Right atrium auricular region (tissue), 2 donors: ENCODE data around the gene BEND7. TPM values are rescaled to one million over a fixed set of nuclear protein-coding genes. Genes with fewer than 3 reads are reported as not detected.

ENCODE experiments used
- DNase-seq: peaks from one replicate; pipeline ENCODE4 v3.0.0-alpha.2; 2019; ENCODE audit warnings: low spot score
- H3K27ac ChIP-seq, 2 donors: fragments of 200-600 bp; sonication (generic); 1 replicate in 1 of 2; 2 replicates in 1 of 2; pipeline ENCODE4 v1.5.1; 2016 to 2019
- H3K27me3 ChIP-seq, 2 donors: fragments of 200-600 bp; sonication (generic); one replicate each; pipeline versions ENCODE4 v1.5.1 to v1.6.0; 2017 to 2019
- H3K36me3 ChIP-seq: fragments of 200-600 bp; sonication (generic); one replicate; pipeline ENCODE4 v1.5.1; 2016
- H3K4me1 ChIP-seq, 2 donors: fragments of 200-600 bp; sonication (generic); one replicate each; pipeline versions ENCODE4 v1.5.1 to v1.6.0; 2017 to 2019
- H3K4me3 ChIP-seq, 2 donors: fragments of 200-600 bp; sonication (generic); 1 replicate in 1 of 2; 2 replicates in 1 of 2; pipeline ENCODE4 v1.5.1; 2017 to 2019; ENCODE audit warnings: mild to moderate bottlenecking in 1 of 2, moderate library complexity in 1 of 2
- H3K9me3 ChIP-seq, 2 donors: fragments of 200-600 bp; sonication (generic); one replicate each; pipeline ENCODE4 v1.5.1; 2019
- total RNA-seq, 2 donors: library from RNA; depleted of rRNA; stranded (reverse); fragments of >200 nt; gene quantifications; one replicate each; pipeline ENCODE4 v1.1.0, GENCODE V29; 2016
- TF ChIP-seq, protein P1 (sequence below), 2 donors: fragments of 200-600 bp; sonication (generic); IDR thresholded peaks; one replicate each; pipeline ENCODE4 v1.5.1; 2019; ENCODE audit warnings: antibody characterized with exemption in 2 of 2

The BEND7 gene
- total RNA-seq, 2 donors from 2014 or later: 11.5 to 11.6 TPM

DNA sequence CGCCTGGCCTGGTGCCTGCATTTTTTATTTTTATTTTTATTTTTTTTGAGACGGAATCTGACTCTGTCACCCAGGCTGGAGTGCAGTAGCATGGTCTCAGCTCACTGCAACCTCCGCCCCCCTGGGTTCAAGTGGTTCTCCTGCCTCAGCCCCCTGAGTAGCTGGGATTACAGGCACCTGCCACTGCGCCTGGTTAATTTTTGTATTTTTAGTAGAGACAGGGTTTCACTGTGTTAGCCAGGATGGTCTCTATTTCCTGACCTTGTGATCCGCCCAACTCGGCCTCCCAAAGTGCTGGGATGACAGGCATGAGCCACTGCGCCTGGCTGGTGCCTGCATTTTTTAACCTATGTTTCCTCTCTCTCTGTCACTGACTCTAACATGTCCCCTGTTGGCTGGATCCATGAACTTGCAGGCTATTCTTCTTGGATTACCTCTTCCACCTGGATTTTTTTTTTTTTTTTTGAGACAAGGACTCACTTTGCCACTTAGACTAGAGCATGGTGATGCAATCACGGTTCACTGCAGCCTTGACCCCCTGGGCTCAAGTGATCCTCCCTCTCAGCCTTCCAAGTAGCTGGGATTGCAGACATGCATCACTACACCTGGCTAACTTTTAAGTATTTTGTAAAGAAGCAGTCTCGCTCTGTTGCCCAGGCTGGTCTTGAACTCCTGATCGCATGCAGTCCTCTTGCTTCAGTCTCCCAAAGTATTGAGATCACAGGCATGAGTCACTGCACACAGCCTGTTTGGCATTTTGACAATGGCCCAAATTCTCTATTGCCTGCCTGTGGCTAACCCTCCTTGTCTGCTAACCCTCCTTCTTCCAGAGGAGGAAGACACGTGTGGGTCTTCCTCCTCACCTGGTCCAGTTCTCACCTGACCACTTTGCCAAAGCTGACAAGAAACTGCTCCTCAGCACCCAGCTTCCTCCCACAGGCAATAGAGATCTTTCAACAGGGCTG, 34.9 kb upstream of the BEND7 start:
- H3K27ac ChIP-seq: no peak overlapping the region
- no peaks in the 10 kb centered on the region for H3K4me1 ChIP-seq
- H3K4me3 ChIP-seq: no peak overlapping the region
- DNase-seq: no peak
- H3K36me3 ChIP-seq: no peaks in the 10 kb centered on the region
- H3K27me3 ChIP-seq: no peaks in the 10 kb centered on the region
- TF ChIP-seq, protein P1, sequence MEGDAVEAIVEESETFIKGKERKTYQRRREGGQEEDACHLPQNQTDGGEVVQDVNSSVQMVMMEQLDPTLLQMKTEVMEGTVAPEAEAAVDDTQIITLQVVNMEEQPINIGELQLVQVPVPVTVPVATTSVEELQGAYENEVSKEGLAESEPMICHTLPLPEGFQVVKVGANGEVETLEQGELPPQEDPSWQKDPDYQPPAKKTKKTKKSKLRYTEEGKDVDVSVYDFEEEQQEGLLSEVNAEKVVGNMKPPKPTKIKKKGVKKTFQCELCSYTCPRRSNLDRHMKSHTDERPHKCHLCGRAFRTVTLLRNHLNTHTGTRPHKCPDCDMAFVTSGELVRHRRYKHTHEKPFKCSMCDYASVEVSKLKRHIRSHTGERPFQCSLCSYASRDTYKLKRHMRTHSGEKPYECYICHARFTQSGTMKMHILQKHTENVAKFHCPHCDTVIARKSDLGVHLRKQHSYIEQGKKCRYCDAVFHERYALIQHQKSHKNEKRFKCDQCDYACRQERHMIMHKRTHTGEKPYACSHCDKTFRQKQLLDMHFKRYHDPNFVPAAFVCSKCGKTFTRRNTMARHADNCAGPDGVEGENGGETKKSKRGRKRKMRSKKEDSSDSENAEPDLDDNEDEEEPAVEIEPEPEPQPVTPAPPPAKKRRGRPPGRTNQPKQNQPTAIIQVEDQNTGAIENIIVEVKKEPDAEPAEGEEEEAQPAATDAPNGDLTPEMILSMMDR (IDR thresholded peaks at IDR 0.05): no peak
- no peaks in the 10 kb centered on the region for H3K9me3 ChIP-seq

GRCh38 chr10:13560597-13560996, 31.8 kb upstream of the BEND7 start:
- Histone ChIP-seq H3K36me3 (no peaks in the 10 kb centered on the region), H3K4me3 (no peak overlapping the region), H3K4me1 (no peaks in the 10 kb centered on the region), H3K27me3 (no peaks in the 10 kb centered on the region), H3K27ac (no peak overlapping the region), H3K9me3 (no peaks in the 10 kb centered on the region)
- DNase-seq: no peak
- TF ChIP-seq, protein P1 (IDR thresholded peaks at IDR 0.05): no peak

GRCh38 chr10:13559124-13559700, 30.4 kb upstream of the BEND7 start:
- no peak for DNase-seq

DNA sequence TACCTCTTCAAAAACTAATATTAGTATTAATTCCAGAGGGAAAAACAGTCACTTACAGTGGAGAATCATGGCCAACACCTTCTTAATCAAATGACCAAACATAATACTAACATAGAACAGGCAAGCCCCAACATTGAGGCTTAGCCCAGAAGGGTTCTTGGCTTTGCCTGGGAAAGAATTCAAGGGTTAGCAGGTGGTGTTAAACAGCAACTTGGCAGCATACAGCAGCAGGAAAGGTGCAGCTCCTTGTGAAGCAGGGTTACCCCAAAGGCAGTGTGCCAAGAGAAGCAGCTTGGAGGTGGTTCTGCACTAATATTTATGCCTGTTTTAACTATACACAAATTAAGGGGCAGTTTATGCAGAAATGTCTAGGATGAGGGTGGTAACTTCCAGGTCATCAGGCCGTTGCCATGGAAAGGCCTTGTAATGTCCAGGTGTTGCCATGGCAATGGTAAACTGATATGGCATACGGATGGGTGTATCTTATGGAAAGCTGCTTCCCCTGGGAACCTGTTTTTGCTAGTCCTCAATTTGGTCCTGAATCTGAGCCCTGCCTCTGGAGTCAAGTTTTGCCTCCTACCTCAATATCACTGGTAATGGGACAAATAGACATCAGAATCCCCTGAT, 27.2 kb upstream of the BEND7 start:
- H3K9me3 ChIP-seq: peaks cover 0 to 6% of the 10 kb centered on the region in 2 donors
- H3K4me3 ChIP-seq: no peak overlapping the region
- no peak for DNase-seq
- no peak overlapping the region for H3K27ac ChIP-seq
- H3K4me1 ChIP-seq: no peaks in the 10 kb centered on the region
- TF ChIP-seq, protein P1 (IDR thresholded peaks at IDR 0.05): no peak
- no peaks in the 10 kb centered on the region for H3K27me3 ChIP-seq
- no peaks in the 10 kb centered on the region for H3K36me3 ChIP-seq

More at GRCh38 chr10:13559124-13559700, 30.4 kb upstream of the BEND7 start:
- TF ChIP-seq, protein P1 (IDR thresholded peaks at IDR 0.05): no peak
- no peaks in the 10 kb centered on the region for H3K36me3 ChIP-seq
- H3K4me3 ChIP-seq: no peak overlapping the region
- no peaks in the 10 kb centered on the region for H3K9me3 ChIP-seq
- H3K27me3 ChIP-seq: no peaks in the 10 kb centered on the region
- no peaks in the 10 kb centered on the region for H3K4me1 ChIP-seq
- H3K27ac ChIP-seq: no peak overlapping the region

GRCh38 chr10:13550802-13551201, 22.0 kb upstream of the BEND7 start:
- DNase-seq: no peak
- TF ChIP-seq, protein P1 (IDR thresholded peaks at IDR 0.05): no peak
- H3K36me3 ChIP-seq: no peaks in the 10 kb centered on the region
- H3K27ac ChIP-seq: no peak overlapping the region
- H3K27me3 ChIP-seq: no peaks in the 10 kb centered on the region
- no peak overlapping the region for H3K4me3 ChIP-seq
- no peaks in the 10 kb centered on the region for H3K4me1 ChIP-seq
- H3K9me3 ChIP-seq: peaks cover 0 to 19% of the 10 kb centered on the region in 2 donors
